Stimulated activated effector memory CD8-positive, alpha-beta T cell treated with anti-CD3 and anti-CD28 coated beads, Interleukin-12 subunit alpha, Interleukin-12 subunit beta, amount 100 ng/mL, for 72 hours (primary cell): Measurements from ENCODE around the gene LHPP.
A peak's percentile ranks its signal among the peaks of the same experiment; 100 is the strongest.

Experiments used
- ATAC-seq: fragments of 150-1000 bp; cut with Tn5 transposase; 2 replicates; pipeline ENCODE4 v1.10.0; 2021
- DNase-seq, 2 donors: peaks; one replicate each; pipeline ENCODE4 v3.0.0; 2021 to 2022; ENCODE audit warnings: low spot score in 2 of 2
- H3K27ac Mint-ChIP-seq: one replicate; pipeline ENCODE4 v1.8.0; 2022; ENCODE audit warnings: mild to moderate bottlenecking, mixed read lengths
- H3K36me3 Mint-ChIP-seq: one replicate; pipeline ENCODE4 v1.8.0; 2022; ENCODE audit warnings: mild to moderate bottlenecking, mixed read lengths
- H3K4me1 Mint-ChIP-seq: one replicate; pipeline ENCODE4 v1.8.0; 2022; ENCODE audit warnings: mixed read lengths
- H3K4me3 Mint-ChIP-seq: one replicate; pipeline ENCODE4 v1.8.0; 2022; ENCODE audit warnings: mild to moderate bottlenecking, mixed read lengths
- H3K9me3 Mint-ChIP-seq: one replicate; pipeline ENCODE4 v1.8.0; 2022; ENCODE audit warnings: mixed read lengths

LHPP gene

GRCh38 chr10:124476043-124476725, 14.6 kb downstream of the LHPP start:
- ATAC-seq (no peak), DNase-seq (no peak)
- Mint-ChIP-seq H3K9me3 (no peaks in the 10 kb centered on the region), H3K4me1 (no peaks in the 10 kb centered on the region), H3K27ac (no peak overlapping the region), H3K4me3 (no peak overlapping the region), H3K36me3 (no peaks in the 10 kb centered on the region)

- Mint-ChIP-seq H3K27ac (no peak overlapping the region), H3K4me1 (peaks cover 7% of the 10 kb centered on the region), H3K4me3 (no peak overlapping the region), H3K9me3 (no peaks in the 10 kb centered on the region), H3K36me3 (no peaks in the 10 kb centered on the region)
- no peak for ATAC-seq
- no peak for DNase-seq
These were observed 16.2 kb downstream of the LHPP start for GRCh38 chr10:124477614-124478363.

DNA sequence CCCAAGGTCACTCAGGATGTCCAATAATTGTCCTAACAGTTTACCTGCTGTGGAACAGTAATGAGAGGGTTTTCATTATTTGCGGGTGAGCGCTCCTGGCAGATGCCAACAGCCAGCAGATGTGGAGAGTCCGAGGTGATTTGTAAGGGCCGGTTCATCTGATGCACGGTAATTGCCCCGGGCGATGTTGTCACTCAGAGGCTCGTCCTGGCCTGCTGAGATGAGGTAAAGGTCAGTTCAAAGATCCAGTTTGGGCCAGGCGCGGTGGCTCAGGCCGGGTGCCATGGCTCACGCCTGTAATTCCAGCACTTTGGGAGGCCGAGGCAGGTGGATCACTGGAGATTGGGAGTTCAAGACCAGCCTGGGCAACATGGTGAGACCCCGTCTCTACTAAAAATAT, 16.9 kb downstream of the LHPP start:
- no peak overlapping the region for H3K4me3 Mint-ChIP-seq
- ATAC-seq (no peak), DNase-seq (no peak)
- H3K36me3 Mint-ChIP-seq = no peaks in the 10 kb centered on the region
- peaks cover 7% of the 10 kb centered on the region for H3K4me1 Mint-ChIP-seq
- no peaks in the 10 kb centered on the region for H3K9me3 Mint-ChIP-seq
- H3K27ac Mint-ChIP-seq = no peak overlapping the region

DNA sequence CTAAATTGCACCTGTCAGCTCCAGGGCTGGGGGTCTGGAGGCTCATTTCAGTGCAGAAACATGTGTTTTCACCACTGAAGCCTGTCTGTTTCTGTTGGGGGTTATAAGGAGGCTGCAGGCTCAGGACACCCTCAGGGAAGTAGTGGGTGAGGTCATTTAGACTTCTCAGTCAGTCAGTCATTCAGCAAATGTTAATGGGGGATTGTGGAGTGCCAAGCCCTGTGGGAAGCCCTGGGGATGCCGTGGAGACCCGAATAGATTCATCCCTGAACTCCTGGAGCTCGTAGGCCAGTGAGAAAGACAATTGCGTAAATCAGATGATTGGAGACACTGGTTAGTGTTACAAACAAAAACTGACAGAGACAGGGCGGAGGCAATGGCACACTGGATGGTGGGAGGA, 19.2 kb downstream of the LHPP start:
- ATAC-seq (no peak), DNase-seq (no peak)
- Mint-ChIP-seq H3K9me3 (no peaks in the 10 kb centered on the region), H3K36me3 (no peaks in the 10 kb centered on the region), H3K4me1 (peaks cover 7% of the 10 kb centered on the region), H3K27ac (no peak overlapping the region), H3K4me3 (no peak overlapping the region)

DNA sequence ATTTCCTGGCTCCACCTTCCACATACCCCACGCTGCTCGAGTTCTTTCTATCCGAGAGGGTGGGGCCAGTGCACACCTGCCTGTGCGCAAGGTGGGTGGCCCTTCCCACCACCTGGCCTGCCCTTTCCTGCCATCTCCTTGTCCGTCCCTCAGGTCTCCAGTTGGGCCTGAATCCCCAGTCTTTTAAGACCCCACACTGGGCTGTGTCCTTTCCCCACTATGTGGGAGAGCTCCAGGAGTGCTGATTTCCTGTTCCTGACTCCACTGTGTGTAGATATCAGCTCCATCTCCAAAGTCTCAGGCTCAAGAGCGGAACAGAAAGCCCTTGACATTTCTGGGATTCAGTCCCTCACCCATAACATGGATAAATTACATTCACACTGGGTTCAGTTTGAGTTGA, 20.1 kb downstream of the LHPP start:
- no peaks in the 10 kb centered on the region for H3K36me3 Mint-ChIP-seq
- peaks cover 7% of the 10 kb centered on the region for H3K4me1 Mint-ChIP-seq
- H3K9me3 Mint-ChIP-seq = no peaks in the 10 kb centered on the region
- no peak for DNase-seq
- H3K27ac Mint-ChIP-seq = no peak overlapping the region
- ATAC-seq = no peak
- H3K4me3 Mint-ChIP-seq = no peak overlapping the region

GRCh38 chr10:124482236-124482800, 20.7 kb downstream of the LHPP start:
- peaks cover 7% of the 10 kb centered on the region for H3K4me1 Mint-ChIP-seq
- H3K36me3 Mint-ChIP-seq = no peaks in the 10 kb centered on the region
- H3K9me3 Mint-ChIP-seq = peaks cover 3% of the 10 kb centered on the region
- DNase-seq (no peak), ATAC-seq (no peak)
- no peak overlapping the region for H3K27ac Mint-ChIP-seq
- no peak overlapping the region for H3K4me3 Mint-ChIP-seq

DNA sequence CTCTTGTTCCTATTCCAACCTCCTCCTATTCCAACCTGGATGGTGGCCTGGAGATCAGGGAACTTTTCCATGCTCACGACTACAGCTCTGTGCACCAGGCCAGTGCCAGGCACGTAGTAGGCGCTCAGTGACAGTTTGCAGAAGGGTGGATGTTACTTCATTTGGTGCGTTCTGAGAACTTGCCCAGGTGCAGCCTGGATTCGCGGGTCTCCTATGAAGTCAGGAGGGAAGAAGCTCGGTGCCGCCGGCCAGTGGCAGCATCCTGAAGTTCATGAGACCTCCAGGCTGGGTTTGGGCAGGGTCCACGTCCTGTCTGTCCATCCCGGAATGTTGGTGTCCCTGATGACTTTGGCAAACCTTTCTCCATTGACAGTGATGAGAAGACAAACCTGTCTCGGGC, 21.3 kb downstream of the LHPP start:
- H3K27ac Mint-ChIP-seq = no peak overlapping the region
- DNase-seq (no peak), ATAC-seq (no peak)
- H3K4me3 Mint-ChIP-seq = no peak overlapping the region
- H3K36me3 Mint-ChIP-seq = no peaks in the 10 kb centered on the region
- H3K4me1 Mint-ChIP-seq = peaks cover 7% of the 10 kb centered on the region
- peaks cover 3% of the 10 kb centered on the region for H3K9me3 Mint-ChIP-seq

GRCh38 chr10:124484031-124484430, 22.4 kb downstream of the LHPP start:
- no peak overlapping the region for H3K4me3 Mint-ChIP-seq
- no peak for DNase-seq
- H3K36me3 Mint-ChIP-seq = no peaks in the 10 kb centered on the region
- peaks cover 3% of the 10 kb centered on the region for H3K9me3 Mint-ChIP-seq
- no peak overlapping the region for H3K27ac Mint-ChIP-seq
- peaks cover 7% of the 10 kb centered on the region for H3K4me1 Mint-ChIP-seq
- no peak for ATAC-seq

- ATAC-seq (no peak), DNase-seq (no peak)
- Mint-ChIP-seq H3K36me3 (no peaks in the 10 kb centered on the region), H3K9me3 (peaks cover 3% of the 10 kb centered on the region), H3K4me3 (no peak overlapping the region), H3K27ac (no peak overlapping the region), H3K4me1 (peaks cover 7% of the 10 kb centered on the region)
These were observed 23.0 kb downstream of the LHPP start for GRCh38 chr10:124484661-124485060.

DNA sequence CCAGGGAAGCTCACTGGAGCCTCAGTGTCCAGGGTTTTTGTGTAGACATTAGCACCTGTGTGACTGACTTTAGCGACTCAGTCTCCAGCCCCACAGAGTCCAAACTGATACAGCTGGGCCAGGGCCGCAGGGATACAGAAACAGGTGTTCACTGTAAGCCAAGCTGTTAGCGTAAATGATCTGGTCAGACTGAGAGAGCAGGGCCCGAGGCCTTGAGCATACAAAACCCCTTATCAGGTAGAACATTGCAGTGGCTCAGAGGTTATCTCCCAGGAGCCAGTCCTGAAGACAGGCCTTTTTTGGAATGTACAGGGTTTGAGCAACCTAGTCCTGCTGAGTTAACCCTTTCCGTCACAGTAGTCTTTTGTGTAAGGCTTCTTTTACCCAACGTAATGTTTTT, 25.0 kb downstream of the LHPP start:
- no peak overlapping the region for H3K27ac Mint-ChIP-seq
- DNase-seq (no peak), ATAC-seq (no peak)
- peaks cover 4% of the 10 kb centered on the region for H3K4me1 Mint-ChIP-seq
- H3K36me3 Mint-ChIP-seq = no peaks in the 10 kb centered on the region
- H3K9me3 Mint-ChIP-seq = peaks cover 3% of the 10 kb centered on the region
- no peak overlapping the region for H3K4me3 Mint-ChIP-seq

DNA sequence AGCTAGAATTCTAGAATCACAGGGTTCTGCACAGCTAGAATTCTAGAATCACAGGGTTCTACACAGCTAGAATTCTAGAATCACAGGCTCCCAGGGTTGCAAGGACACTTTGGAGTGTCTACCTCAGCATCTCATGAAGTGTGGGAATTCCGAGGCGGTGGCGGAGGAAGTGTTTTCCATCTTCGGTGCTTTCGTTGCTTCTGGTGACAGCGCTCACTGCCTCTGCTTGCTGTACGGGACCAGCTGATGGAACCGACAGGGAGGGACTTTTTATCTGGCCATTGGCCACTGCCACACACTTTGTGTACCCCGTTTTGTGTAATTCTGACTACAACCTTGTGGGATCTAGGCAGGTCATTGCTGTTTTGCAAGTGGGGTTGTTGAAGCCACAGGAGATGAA, 29.5 kb downstream of the LHPP start:
- ATAC-seq (no peak), DNase-seq (no peak)
- Mint-ChIP-seq H3K9me3 (peaks cover 3% of the 10 kb centered on the region), H3K4me3 (no peak overlapping the region), H3K4me1 (peaks cover 5% of the 10 kb centered on the region), H3K36me3 (no peaks in the 10 kb centered on the region), H3K27ac (no peak overlapping the region)

GRCh38 chr10:124492266-124492665, 30.6 kb downstream of the LHPP start:
- no peak for DNase-seq
- peaks cover under 1% of the 10 kb centered on the region for H3K9me3 Mint-ChIP-seq
- ATAC-seq = no peak
- H3K27ac Mint-ChIP-seq = no peak overlapping the region
- peaks cover 5% of the 10 kb centered on the region for H3K4me1 Mint-ChIP-seq
- H3K4me3 Mint-ChIP-seq = no peak overlapping the region
- no peaks in the 10 kb centered on the region for H3K36me3 Mint-ChIP-seq

DNA sequence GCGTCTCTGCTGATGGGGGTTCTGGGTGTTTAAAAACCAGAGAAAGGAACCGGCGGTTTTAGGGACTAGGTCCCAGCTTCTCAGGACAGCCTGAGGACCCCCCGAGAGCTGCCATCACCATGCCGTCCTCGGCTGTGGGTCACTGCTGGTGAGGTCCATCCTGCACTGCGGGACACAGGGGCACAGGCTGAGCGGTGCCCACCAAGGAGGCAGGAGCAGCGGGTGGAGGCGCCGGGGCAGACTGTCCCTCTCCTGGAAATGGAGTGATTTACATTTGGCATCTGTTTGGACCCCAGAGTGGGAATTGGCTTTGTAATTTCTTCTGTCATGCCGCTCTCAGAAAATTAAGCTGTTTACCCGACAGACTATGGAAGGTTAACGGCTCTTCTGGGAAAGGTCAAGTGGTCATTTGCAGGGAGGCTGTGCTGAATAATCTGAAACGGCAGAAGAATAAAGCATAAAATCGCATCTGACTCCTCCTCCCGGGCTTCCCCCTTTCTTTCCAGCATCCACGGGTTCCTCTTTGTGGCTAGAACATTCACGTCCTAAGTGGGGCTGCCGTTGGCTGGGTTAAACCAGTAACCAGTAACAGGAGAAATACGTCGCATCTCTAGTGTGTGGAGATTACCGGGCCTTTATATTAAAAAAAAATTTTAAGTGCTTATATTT, 31.7 kb downstream of the LHPP start:
- Mint-ChIP-seq H3K4me3 (no peak overlapping the region), H3K27ac (no peak overlapping the region), H3K9me3 (no peaks in the 10 kb centered on the region), H3K4me1 (peaks cover 5% of the 10 kb centered on the region), H3K36me3 (no peaks in the 10 kb centered on the region)
- DNase-seq (no peak), ATAC-seq (no peak)

- Mint-ChIP-seq H3K4me3 (no peak overlapping the region), H3K4me1 (peaks cover 5% of the 10 kb centered on the region), H3K27ac (peak overlapping the region; percentile 40), H3K9me3 (no peaks in the 10 kb centered on the region), H3K36me3 (no peaks in the 10 kb centered on the region)
- ATAC-seq (no peak), DNase-seq (no peak)
These were observed 32.6 kb downstream of the LHPP start for GRCh38 chr10:124494046-124494807.

DNA sequence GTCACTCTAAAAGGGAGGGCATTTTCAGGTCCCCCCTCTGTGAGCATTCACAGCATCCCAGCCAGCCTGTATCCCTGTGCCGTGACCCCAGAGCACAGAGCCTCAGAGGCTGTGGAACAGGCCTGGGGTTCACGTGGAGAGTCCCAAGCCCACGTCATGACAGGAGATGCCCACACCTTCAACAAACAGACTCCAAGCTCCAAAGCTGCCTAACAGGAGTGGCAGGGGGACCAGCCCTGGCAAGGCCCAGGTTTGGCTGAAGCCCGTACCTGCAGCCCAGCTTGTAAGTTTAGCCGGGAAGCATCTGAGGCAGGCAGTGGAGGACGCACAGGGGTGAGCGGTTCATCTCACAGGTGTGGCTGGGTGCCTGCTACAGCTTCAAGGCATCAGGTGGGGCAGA, 33.5 kb downstream of the LHPP start:
- Mint-ChIP-seq H3K9me3 (no peaks in the 10 kb centered on the region), H3K4me1 (peaks cover 5% of the 10 kb centered on the region), H3K27ac (no peak overlapping the region), H3K36me3 (no peaks in the 10 kb centered on the region), H3K4me3 (no peak overlapping the region)
- ATAC-seq (no peak), DNase-seq (no peak)
